HepG2 (cell line): ENCODE results near the gene CPNE5. TPM values are rescaled to one million over a fixed set of nuclear protein-coding genes. Genes with fewer than 3 reads are reported as not detected.

Source experiments
- GATAD2A ChIP-seq: IDR thresholded peaks from 2 replicates; pipeline ENCODE4 v1.6.1; 2016
- HNF4G ChIP-seq, 2 experiments: sonication (generic) in 1 of 2; formaldehyde crosslinking in 1 of 2; IDR thresholded peaks; 2 replicates each; pipeline versions ENCODE4 v1.4.0 to v1.6.1; 2011 to 2020; ENCODE audit warnings: borderline replicate concordance in 2 of 2, low read depth in 2 of 2, mild to moderate bottlenecking in 2 of 2, low read length in 1 of 2, missing genetic modification reagents in 1 of 2, moderate library complexity in 1 of 2
- MYC ChIP-seq: sonication (generic); formaldehyde crosslinking; IDR thresholded peaks from 2 replicates; pipeline ENCODE4 v1.9.0; 2021; ENCODE audit warnings: missing genetic modification reagents, borderline replicate concordance
- NFKBIZ ChIP-seq: IDR thresholded peaks from 2 replicates; pipeline ENCODE4 v1.6.1; 2018; ENCODE audit warnings: missing genetic modification reagents, missing compliant biosample characterization
- NFYC ChIP-seq: IDR thresholded peaks from 2 replicates; pipeline ENCODE4 v1.6.1; 2016; ENCODE audit warnings: missing genetic modification reagents, missing compliant biosample characterization
- NR2F2 ChIP-seq: IDR thresholded peaks from 2 replicates; pipeline ENCODE4 v1.6.1; 2012; ENCODE audit warnings: low read depth, inconsistent platforms, borderline replicate concordance
- POLR2AphosphoS5 ChIP-seq: IDR thresholded peaks from 2 replicates; pipeline ENCODE4 v1.6.1; 2012; ENCODE audit warnings: low read depth, low read length
- RCOR2 ChIP-seq: IDR thresholded peaks from 2 replicates; pipeline ENCODE4 v1.6.1; 2016; ENCODE audit warnings: missing biosample characterization, missing genetic modification reagents
- REPIN1 ChIP-seq: sonication (generic); formaldehyde crosslinking; IDR thresholded peaks from 2 replicates; pipeline ENCODE4 v1.8.0; 2022; ENCODE audit warnings: missing genetic modification reagents, low read depth, mild to moderate bottlenecking, borderline replicate concordance
- RFX3 ChIP-seq: IDR thresholded peaks from 2 replicates; pipeline ENCODE4 v1.6.1; 2016; ENCODE audit warnings: missing biosample characterization, missing genetic modification reagents
- SSRP1 ChIP-seq: IDR thresholded peaks from 2 replicates; pipeline ENCODE4 v1.6.1; 2016; ENCODE audit warnings: control low read depth
- ZKSCAN1 ChIP-seq: fragments of 150-350 bp; IDR thresholded peaks from 2 replicates; pipeline ENCODE4 v1.6.1; 2014; ENCODE audit warnings: low read length
- ZKSCAN8 ChIP-seq: IDR thresholded peaks from 2 replicates; pipeline ENCODE4 v1.6.1; 2016; ENCODE audit warnings: borderline replicate concordance, missing genetic modification reagents, missing compliant biosample characterization
- ZNF431 ChIP-seq: sonication (generic); formaldehyde crosslinking; IDR thresholded peaks from 2 replicates; pipeline ENCODE4 v1.9.0; 2022; ENCODE audit warnings: missing genetic modification reagents, low read depth, mild to moderate bottlenecking, borderline replicate concordance
- ZNF546 ChIP-seq: sonication (generic); formaldehyde crosslinking; conservative IDR thresholded peaks from 2 replicates; pipeline ENCODE4 v1.8.1; 2023; ENCODE audit warnings: mild to moderate bottlenecking, missing genetic modification reagents
- ZNF75D ChIP-seq: sonication (generic); formaldehyde crosslinking; IDR thresholded peaks from 2 replicates; pipeline ENCODE4 v1.8.1; 2023; ENCODE audit warnings: missing genetic modification reagents, mild to moderate bottlenecking, borderline replicate concordance
- ZSCAN25 ChIP-seq: sonication (generic); formaldehyde crosslinking; IDR thresholded peaks from 2 replicates; pipeline ENCODE4 v1.8.0; 2022; ENCODE audit warnings: mild to moderate bottlenecking, missing genetic modification reagents
- polyA plus RNA-seq, 8 experiments: library from polyadenylated mRNA; depleted of rRNA in 3 of 8; stranded (reverse) in 7 of 8; unstranded in 1 of 8; fragments of >200 nt; fragmentation: Illumina TruSeq in 4 of 8; extraction: Trizol in 4 of 8; gene quantifications; 2 replicates each; pipeline versions ENCODE4 v1.2.1 to v1.2.3, GENCODE V29; 2011 to 2016; ENCODE audit warnings: low read depth in 4 of 8, missing spikeins in 1 of 8, mixed read lengths in 1 of 8; ENCODE audit not compliant: insufficient read depth in 1 of 8
- total RNA-seq, 5 experiments: library from RNA; depleted of rRNA; stranded (reverse); fragments of >200 nt; fragmentation: Illumina TruSeq; extraction: Trizol; gene quantifications; 2 replicates each; pipeline ENCODE4 v1.2.3, GENCODE V29; 2016; ENCODE audit warnings: low read depth in 1 of 5
- TF ChIP-seq, protein P1 (sequence below): sonication (generic); formaldehyde crosslinking; IDR thresholded peaks from 2 replicates; pipeline ENCODE4 v1.5.1; 2020; ENCODE audit warnings: mild to moderate bottlenecking, moderate library complexity, missing genetic modification reagents
- TF ChIP-seq, protein P2 (sequence below): sonication (generic); formaldehyde crosslinking; IDR thresholded peaks from 2 replicates; pipeline ENCODE4 v1.5.0; 2020; ENCODE audit warnings: missing genetic modification reagents
- TF ChIP-seq, protein P3 (sequence below), 2 experiments: sonication (generic) in 1 of 2; formaldehyde crosslinking in 1 of 2; IDR thresholded peaks; 2 replicates each; pipeline versions ENCODE4 v1.5.1 to v1.6.1; 2011 to 2020; ENCODE audit warnings: borderline replicate concordance in 1 of 2, low read depth in 1 of 2, low read length in 1 of 2, mild to moderate bottlenecking in 1 of 2, missing genetic modification reagents in 1 of 2, moderate library complexity in 1 of 2
- TF ChIP-seq, protein P4 (sequence below): sonication (generic); formaldehyde crosslinking; IDR thresholded peaks from 2 replicates; pipeline ENCODE4 v1.4.0; 2020; ENCODE audit warnings: missing genetic modification reagents, low read depth, mild to moderate bottlenecking, borderline replicate concordance

Gene CPNE5
- total and polyA plus RNA-seq, 2 of the 13 experiments (the other 11 are each of a cell fraction or from before 2014, with no cell fraction given), result 0.16 TPM; not detected in 1

DNA sequence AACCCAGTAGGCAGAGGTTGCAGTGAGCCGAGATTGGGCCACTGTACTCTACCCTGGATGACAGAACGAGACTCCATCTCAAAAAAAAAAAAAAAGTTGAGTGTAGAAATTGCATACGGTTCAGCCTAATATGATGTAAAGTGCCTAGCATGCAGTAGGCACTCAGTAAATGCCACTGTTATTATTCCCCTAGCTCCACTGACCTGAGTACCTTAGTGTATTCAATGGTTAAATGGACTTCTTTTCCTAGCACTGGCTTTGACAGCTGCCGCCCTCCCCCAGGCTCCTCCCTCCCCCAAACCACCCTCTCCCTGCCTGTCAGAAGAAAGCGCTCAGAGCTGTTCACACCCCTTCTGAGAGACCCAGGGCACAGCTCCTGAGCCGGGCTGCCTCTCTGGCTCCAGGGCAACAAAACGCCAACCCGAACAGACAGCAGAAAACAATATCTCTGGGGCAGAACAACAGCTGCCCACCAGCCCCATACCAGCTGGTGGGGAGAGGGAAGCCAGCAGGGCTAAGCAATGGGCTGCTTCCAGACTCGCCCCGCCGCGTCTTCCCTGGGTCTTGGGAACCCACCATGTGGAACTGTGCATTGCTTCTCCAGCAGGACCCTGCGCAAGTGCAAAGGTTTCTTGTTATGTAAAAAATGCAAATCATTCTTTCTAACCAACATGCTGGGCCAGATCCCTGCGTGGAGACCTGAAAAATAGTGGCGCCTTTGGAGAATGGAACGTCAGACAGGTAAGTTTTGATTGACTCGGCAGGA, 4.5 kb downstream of the CPNE5 start (continued):
- TF ChIP-seq REPIN1 (CRISPR knock-in tag), result no peak
- no peak for TF ChIP-seq ZNF546 (CRISPR knock-in tag)
- no peak for TF ChIP-seq NR2F2
- no peak for TF ChIP-seq ZNF75D (CRISPR knock-in tag)
- TF ChIP-seq MYC (CRISPR knock-in tag), result peak; percentile 42; the same call in 1 of the 2 replicates
- TF ChIP-seq, protein P1, sequence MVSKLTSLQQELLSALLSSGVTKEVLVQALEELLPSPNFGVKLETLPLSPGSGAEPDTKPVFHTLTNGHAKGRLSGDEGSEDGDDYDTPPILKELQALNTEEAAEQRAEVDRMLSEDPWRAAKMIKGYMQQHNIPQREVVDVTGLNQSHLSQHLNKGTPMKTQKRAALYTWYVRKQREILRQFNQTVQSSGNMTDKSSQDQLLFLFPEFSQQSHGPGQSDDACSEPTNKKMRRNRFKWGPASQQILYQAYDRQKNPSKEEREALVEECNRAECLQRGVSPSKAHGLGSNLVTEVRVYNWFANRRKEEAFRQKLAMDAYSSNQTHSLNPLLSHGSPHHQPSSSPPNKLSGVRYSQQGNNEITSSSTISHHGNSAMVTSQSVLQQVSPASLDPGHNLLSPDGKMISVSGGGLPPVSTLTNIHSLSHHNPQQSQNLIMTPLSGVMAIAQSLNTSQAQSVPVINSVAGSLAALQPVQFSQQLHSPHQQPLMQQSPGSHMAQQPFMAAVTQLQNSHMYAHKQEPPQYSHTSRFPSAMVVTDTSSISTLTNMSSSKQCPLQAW (CRISPR knock-in tag), result no peak
- TF ChIP-seq, protein P2, sequence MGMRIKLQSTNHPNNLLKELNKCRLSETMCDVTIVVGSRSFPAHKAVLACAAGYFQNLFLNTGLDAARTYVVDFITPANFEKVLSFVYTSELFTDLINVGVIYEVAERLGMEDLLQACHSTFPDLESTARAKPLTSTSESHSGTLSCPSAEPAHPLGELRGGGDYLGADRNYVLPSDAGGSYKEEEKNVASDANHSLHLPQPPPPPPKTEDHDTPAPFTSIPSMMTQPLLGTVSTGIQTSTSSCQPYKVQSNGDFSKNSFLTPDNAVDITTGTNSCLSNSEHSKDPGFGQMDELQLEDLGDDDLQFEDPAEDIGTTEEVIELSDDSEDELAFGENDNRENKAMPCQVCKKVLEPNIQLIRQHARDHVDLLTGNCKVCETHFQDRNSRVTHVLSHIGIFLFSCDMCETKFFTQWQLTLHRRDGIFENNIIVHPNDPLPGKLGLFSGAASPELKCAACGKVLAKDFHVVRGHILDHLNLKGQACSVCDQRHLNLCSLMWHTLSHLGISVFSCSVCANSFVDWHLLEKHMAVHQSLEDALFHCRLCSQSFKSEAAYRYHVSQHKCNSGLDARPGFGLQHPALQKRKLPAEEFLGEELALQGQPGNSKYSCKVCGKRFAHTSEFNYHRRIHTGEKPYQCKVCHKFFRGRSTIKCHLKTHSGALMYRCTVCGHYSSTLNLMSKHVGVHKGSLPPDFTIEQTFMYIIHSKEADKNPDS, result no peak
- no peak for TF ChIP-seq ZKSCAN1
- TF ChIP-seq HNF4G (IDR thresholded peaks at IDR 0.05; ENCODE audit: borderline replicate concordance, low read depth, low read length), result peak; percentile 27; the same call in 1 of the 2 replicates
- peak; percentile 60; the same call in 1 of the 2 replicates for TF ChIP-seq HNF4G (CRISPR knock-in tag; IDR thresholded peaks at IDR 0.05; ENCODE audit: borderline replicate concordance, low read depth)
- no peak for TF ChIP-seq NFKBIZ (CRISPR knock-in tag)
- peak; percentile 36; the same call in 1 of the 2 replicates for TF ChIP-seq POLR2AphosphoS5
- 0 out of 2 replicates have a peak, but pooled peaks have one; percentile 26 for TF ChIP-seq GATAD2A (CRISPR knock-in tag)
- no peak for TF ChIP-seq ZSCAN25
- no peak for TF ChIP-seq NFYC (CRISPR knock-in tag)
- TF ChIP-seq ZNF431 (CRISPR knock-in tag), result no peak
- no peak for TF ChIP-seq SSRP1 (CRISPR knock-in tag)
- TF ChIP-seq RCOR2 (CRISPR knock-in tag), result no peak
- TF ChIP-seq, protein P3, sequence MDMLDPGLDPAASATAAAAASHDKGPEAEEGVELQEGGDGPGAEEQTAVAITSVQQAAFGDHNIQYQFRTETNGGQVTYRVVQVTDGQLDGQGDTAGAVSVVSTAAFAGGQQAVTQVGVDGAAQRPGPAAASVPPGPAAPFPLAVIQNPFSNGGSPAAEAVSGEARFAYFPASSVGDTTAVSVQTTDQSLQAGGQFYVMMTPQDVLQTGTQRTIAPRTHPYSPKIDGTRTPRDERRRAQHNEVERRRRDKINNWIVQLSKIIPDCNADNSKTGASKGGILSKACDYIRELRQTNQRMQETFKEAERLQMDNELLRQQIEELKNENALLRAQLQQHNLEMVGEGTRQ (IDR thresholded peaks at IDR 0.05; ENCODE audit: low read depth, low read length), result no peak
- TF ChIP-seq, protein P3 (CRISPR knock-in tag; IDR thresholded peaks at IDR 0.05; ENCODE audit: borderline replicate concordance), result no peak
- peak; percentile 60; the same call in 1 of the 2 replicates for TF ChIP-seq ZKSCAN8 (CRISPR knock-in tag)
- TF ChIP-seq RFX3, result no peak
- TF ChIP-seq, protein P4, sequence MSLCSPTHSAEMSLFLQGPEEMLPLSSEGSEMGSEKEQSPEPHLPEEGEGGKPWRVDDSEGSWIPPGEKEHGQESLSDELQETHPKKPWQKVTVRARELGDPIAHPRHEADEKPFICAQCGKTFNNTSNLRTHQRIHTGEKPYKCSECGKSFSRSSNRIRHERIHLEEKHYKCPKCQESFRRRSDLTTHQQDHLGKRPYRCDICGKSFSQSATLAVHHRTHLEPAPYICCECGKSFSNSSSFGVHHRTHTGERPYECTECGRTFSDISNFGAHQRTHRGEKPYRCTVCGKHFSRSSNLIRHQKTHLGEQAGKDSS (CRISPR knock-in tag), result no peak
